DOHH2 (cell line): ENCODE results near the gene CCDC38.

ENCODE experiments used
- H3F3A ChIP-seq: fragments of 200-600 bp; sonication (generic), shearing (Covaris generic); 2 replicates; pipeline ENCODE4 v1.6.0; 2016; ENCODE audit warnings: antibody characterized with exemption, mild to moderate bottlenecking; ENCODE audit not compliant: control insufficient read depth, insufficient read depth
- H3K27ac ChIP-seq: fragments of 200-600 bp; sonication (generic); 2 replicates; pipeline ENCODE4 v1.5.1; 2014; ENCODE audit warnings: low read depth, mild to moderate bottlenecking, low read length, moderate library complexity
- H3K27me3 ChIP-seq: fragments of 200-600 bp; sonication (generic); 2 replicates; pipeline ENCODE4 v1.6.1; 2014; ENCODE audit warnings: mild to moderate bottlenecking, low read length, mixed read lengths; ENCODE audit not compliant: control insufficient read depth
- H3K36me3 ChIP-seq: fragments of 200-600 bp; sonication (generic); 2 replicates; pipeline ENCODE4 v1.6.1; 2014; ENCODE audit warnings: mild to moderate bottlenecking, low read length, moderate library complexity, mixed read lengths; ENCODE audit not compliant: control insufficient read depth
- H3K4me1 ChIP-seq: fragments of 200-600 bp; sonication (generic); 2 replicates; pipeline ENCODE4 v1.6.1; 2014; ENCODE audit warnings: mild to moderate bottlenecking, low read length, mixed read lengths; ENCODE audit not compliant: control insufficient read depth
- H3K4me2 ChIP-seq: fragments of 200-600 bp; sonication (generic); 2 replicates; pipeline ENCODE4 v1.6.0; 2014; ENCODE audit warnings: mild to moderate bottlenecking, low read length, moderate library complexity
- H3K4me3 ChIP-seq: fragments of 200-600 bp; sonication (generic); 2 replicates; pipeline ENCODE4 v1.5.1; 2014; ENCODE audit warnings: mild to moderate bottlenecking, low read length, mixed read lengths
- H3K79me2 ChIP-seq: fragments of 200-600 bp; sonication (generic); 2 replicates; pipeline ENCODE4 v1.6.1; 2014; ENCODE audit warnings: mild to moderate bottlenecking, low read length, mixed read lengths; ENCODE audit not compliant: control insufficient read depth
- H3K9me2 ChIP-seq: fragments of 200-600 bp; sonication (generic); replicated peaks from 2 replicates; pipeline ENCODE4 v1.6.1; 2014; ENCODE audit warnings: mild to moderate bottlenecking, low read length, mixed read lengths; ENCODE audit not compliant: control insufficient read depth
- H3K9me3 ChIP-seq: fragments of 200-600 bp; sonication (generic); 2 replicates; pipeline ENCODE4 v1.6.1; 2014; ENCODE audit warnings: antibody characterized with exemption, low read length, mixed read lengths; ENCODE audit not compliant: control insufficient read depth, insufficient read depth
- H4K20me1 ChIP-seq: fragments of 200-600 bp; sonication (generic); 2 replicates; pipeline ENCODE4 v1.6.0; 2014; ENCODE audit warnings: low read depth, mild to moderate bottlenecking, antibody characterized with exemption, low read length, moderate library complexity; ENCODE audit not compliant: control insufficient read depth, insufficient read depth
- EZH2phosphoT487 ChIP-seq: fragments of 200-600 bp; sonication (generic); IDR thresholded peaks from 2 replicates; pipeline ENCODE4 v1.6.1; 2017; ENCODE audit warnings: borderline replicate concordance, mild to moderate bottlenecking, antibody characterized with exemption, low read length, moderate library complexity, mixed read lengths
- TF ChIP-seq, protein P1 (sequence below): fragments of 200-600 bp; sonication (generic); IDR thresholded peaks from one replicate; pipeline ENCODE4 v1.5.1; 2014; ENCODE audit warnings: antibody characterized with exemption, mild to moderate bottlenecking, low read depth, low read length; ENCODE audit not compliant: poor library complexity, severe bottlenecking

CCDC38 gene

DNA sequence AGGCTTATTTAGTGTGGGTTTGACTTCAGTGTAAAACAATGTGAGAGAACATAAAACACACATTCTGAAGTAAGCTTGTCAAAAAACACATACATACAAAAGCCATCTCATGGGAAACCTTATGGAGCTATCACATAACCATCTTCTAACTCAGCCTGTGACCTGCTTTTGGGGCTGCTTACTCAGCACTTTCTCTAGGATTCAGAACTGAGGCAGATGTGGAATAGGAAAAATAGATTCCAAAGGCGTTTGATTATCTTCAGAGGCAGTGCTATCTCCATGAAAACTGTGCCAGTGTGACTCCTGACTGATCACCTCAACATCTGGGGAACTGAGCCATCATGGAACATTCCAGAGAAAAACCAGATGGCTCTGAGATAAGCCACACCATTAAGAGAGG lies 40.2 kb upstream of the CCDC38 start:
- no peaks in the 10 kb centered on the region for H3K36me3 ChIP-seq
- H3K27ac ChIP-seq, result no peak overlapping the region
- no peak for TF ChIP-seq EZH2phosphoT487
- TF ChIP-seq, protein P1, sequence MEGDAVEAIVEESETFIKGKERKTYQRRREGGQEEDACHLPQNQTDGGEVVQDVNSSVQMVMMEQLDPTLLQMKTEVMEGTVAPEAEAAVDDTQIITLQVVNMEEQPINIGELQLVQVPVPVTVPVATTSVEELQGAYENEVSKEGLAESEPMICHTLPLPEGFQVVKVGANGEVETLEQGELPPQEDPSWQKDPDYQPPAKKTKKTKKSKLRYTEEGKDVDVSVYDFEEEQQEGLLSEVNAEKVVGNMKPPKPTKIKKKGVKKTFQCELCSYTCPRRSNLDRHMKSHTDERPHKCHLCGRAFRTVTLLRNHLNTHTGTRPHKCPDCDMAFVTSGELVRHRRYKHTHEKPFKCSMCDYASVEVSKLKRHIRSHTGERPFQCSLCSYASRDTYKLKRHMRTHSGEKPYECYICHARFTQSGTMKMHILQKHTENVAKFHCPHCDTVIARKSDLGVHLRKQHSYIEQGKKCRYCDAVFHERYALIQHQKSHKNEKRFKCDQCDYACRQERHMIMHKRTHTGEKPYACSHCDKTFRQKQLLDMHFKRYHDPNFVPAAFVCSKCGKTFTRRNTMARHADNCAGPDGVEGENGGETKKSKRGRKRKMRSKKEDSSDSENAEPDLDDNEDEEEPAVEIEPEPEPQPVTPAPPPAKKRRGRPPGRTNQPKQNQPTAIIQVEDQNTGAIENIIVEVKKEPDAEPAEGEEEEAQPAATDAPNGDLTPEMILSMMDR, result no peak
- H3K79me2 ChIP-seq, result no peaks in the 10 kb centered on the region
- no peaks in the 10 kb centered on the region for H3K9me2 ChIP-seq
- H4K20me1 ChIP-seq, result no peaks in the 10 kb centered on the region
- H3K4me2 ChIP-seq, result no peak overlapping the region
- H3K9me3 ChIP-seq, result no peaks in the 10 kb centered on the region
- no peaks in the 10 kb centered on the region for H3K27me3 ChIP-seq
- no peaks in the 10 kb centered on the region for H3K4me1 ChIP-seq
- H3K4me3 ChIP-seq, result no peak overlapping the region
- H3F3A ChIP-seq, result no peaks in the 10 kb centered on the region

DNA sequence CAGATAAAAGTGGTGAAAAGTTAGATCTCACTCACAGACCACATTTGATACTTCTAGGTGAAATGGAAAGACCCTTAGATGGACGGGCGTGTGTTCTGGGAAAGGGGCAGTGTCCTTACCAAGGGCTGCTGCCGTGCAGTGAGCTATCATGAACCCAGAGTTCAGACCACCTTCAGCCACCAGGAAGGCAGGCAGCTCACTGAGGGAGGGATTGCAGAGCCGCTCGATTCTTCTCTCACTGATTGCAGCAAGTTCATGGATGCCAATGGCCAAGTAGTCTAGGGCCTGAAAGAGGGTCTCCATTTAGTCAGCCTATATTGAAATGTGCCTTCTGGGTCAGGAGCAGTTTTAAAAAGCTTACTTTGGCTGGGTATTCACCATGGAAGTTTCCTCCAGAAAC lies 38.0 kb upstream of the CCDC38 start:
- H3K4me3 ChIP-seq, result no peak overlapping the region
- no peaks in the 10 kb centered on the region for H4K20me1 ChIP-seq
- no peaks in the 10 kb centered on the region for H3K9me2 ChIP-seq
- no peaks in the 10 kb centered on the region for H3K36me3 ChIP-seq
- H3K79me2 ChIP-seq, result no peaks in the 10 kb centered on the region
- TF ChIP-seq EZH2phosphoT487, result no peak
- TF ChIP-seq, protein P1, result no peak
- no peak overlapping the region for H3K4me2 ChIP-seq
- H3F3A ChIP-seq, result no peaks in the 10 kb centered on the region
- H3K27ac ChIP-seq, result no peak overlapping the region
- no peaks in the 10 kb centered on the region for H3K9me3 ChIP-seq
- H3K27me3 ChIP-seq, result no peaks in the 10 kb centered on the region
- H3K4me1 ChIP-seq, result no peaks in the 10 kb centered on the region

DNA sequence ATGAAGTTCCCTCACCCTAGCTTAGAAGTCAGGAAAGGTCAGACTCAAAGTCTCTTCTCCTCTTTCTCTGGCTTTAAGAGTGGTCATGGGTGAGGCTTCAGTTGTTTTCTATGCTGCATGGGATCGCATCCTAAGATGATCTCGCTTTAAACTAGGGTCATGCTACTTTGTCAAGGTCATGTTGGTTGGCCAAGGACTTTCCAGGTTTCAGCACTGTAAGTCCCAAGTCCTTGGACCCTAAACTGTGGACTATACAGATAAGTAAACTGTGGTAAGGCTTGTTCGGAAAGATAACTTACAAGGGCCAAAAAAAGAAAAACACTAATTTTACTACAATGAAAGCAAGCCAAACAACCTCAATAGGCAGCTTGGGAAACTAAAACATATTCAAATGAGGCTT lies 36.4 kb upstream of the CCDC38 start:
- H3K36me3 ChIP-seq, result no peaks in the 10 kb centered on the region
- peaks cover 15% of the 10 kb centered on the region for H3K4me1 ChIP-seq
- no peaks in the 10 kb centered on the region for H3K27me3 ChIP-seq
- no peak for TF ChIP-seq EZH2phosphoT487
- TF ChIP-seq, protein P1, result no peak
- H3K4me3 ChIP-seq, result no peak overlapping the region
- no peaks in the 10 kb centered on the region for H3K9me3 ChIP-seq
- H3K27ac ChIP-seq, result no peak overlapping the region
- H3K4me2 ChIP-seq, result no peak overlapping the region
- no peaks in the 10 kb centered on the region for H3K9me2 ChIP-seq
- no peaks in the 10 kb centered on the region for H3F3A ChIP-seq
- H3K79me2 ChIP-seq, result no peaks in the 10 kb centered on the region
- no peaks in the 10 kb centered on the region for H4K20me1 ChIP-seq

DNA sequence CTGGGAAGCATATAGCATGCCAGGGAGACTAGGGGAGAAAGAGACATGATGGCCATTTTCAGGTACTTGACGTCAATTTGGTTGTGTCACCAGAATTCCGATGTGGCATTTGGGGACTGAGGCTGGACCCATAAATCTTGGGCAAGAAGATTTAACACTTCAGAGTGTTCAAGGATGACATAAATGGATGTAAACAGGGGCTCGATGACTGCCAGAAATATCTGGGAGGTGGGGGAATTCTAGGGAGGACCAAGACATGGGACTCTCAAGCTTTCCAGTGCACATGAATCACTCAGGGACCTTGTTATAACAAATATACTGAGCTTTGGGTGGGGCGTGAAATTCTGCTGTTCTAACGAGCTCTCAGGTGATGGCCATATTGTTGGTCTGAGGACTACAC lies 35.9 kb upstream of the CCDC38 start:
- H4K20me1 ChIP-seq, result no peaks in the 10 kb centered on the region
- H3K4me1 ChIP-seq, result peaks cover 19% of the 10 kb centered on the region
- no peak overlapping the region for H3K4me3 ChIP-seq
- no peak overlapping the region for H3K27ac ChIP-seq
- H3F3A ChIP-seq, result no peaks in the 10 kb centered on the region
- no peaks in the 10 kb centered on the region for H3K9me2 ChIP-seq
- H3K27me3 ChIP-seq, result no peaks in the 10 kb centered on the region
- no peaks in the 10 kb centered on the region for H3K36me3 ChIP-seq
- TF ChIP-seq EZH2phosphoT487, result no peak
- TF ChIP-seq, protein P1, result no peak
- H3K4me2 ChIP-seq, result no peak overlapping the region
- H3K9me3 ChIP-seq, result no peaks in the 10 kb centered on the region
- no peaks in the 10 kb centered on the region for H3K79me2 ChIP-seq
